PC-9 (cell line): ENCODE results near the gene GMPPA. TPM values are rescaled to one million over a fixed set of nuclear protein-coding genes. Genes with fewer than 3 reads are reported as not detected.
A peak's percentile ranks its signal among the peaks of the same experiment; 100 is the strongest.

Experiments
- Bru-seq: library from RNA; stranded (reverse); fragments of 400-500 nt; gene quantifications from one replicate; lab custom pipeline; 2021; lab: Mats Ljungman, UMichigan
- BruChase-seq, 2 experiments: library from RNA; stranded (reverse); fragments of 400-500 nt; gene quantifications; one replicate each; lab custom pipeline; 2021; lab: Mats Ljungman, UMichigan
- BruUV-seq: library from RNA; stranded (reverse); fragments of 400-500 nt; replicated peaks from 2 replicates; lab custom pipeline; 2021; lab: Mats Ljungman, UMichigan
- CTCF ChIA-PET: fragments of 300-600 bp; sonication (Branson Sonifier 250); formaldehyde crosslinking; loops from one replicate; lab custom pipeline; 2022; ENCODE audit warnings: antibody characterized with exemption; lab: Charles Lee
- POLR2A ChIA-PET: fragments of 300-600 bp; sonication (Branson Sonifier 250); formaldehyde crosslinking; loops from one replicate; lab custom pipeline; 2022; ENCODE audit warnings: antibody characterized with exemption; ENCODE audit not compliant: unreplicated experiment; lab: Charles Lee
- DNase-seq, 2 experiments: peaks; one replicate each; pipeline versions ENCODE4 v3.0.0 to v3.0.0-alpha.2; 2015 to 2022; ENCODE audit warnings: mixed read lengths in 1 of 2
- H2AFZ ChIP-seq: fragments of 200-600 bp; sonication (generic); 2 replicates; pipeline ENCODE4 v1.8.1; 2017; ENCODE audit warnings: antibody characterized with exemption
- H3F3A ChIP-seq: fragments of 200-600 bp; sonication (generic); 2 replicates; pipeline ENCODE4 v1.8.1; 2017; ENCODE audit warnings: antibody characterized with exemption, mild to moderate bottlenecking, low read depth; ENCODE audit not compliant: insufficient read depth
- H3K27ac ChIP-seq: fragments of 200-600 bp; sonication (generic); 2 replicates; pipeline ENCODE4 v1.6.1; 2016; ENCODE audit warnings: mixed run types
- H3K27me3 ChIP-seq: fragments of 200-600 bp; sonication (generic); 2 replicates; pipeline ENCODE4 v1.6.1; 2016; ENCODE audit warnings: low read depth, mixed run types; ENCODE audit not compliant: insufficient read depth
- H3K36me3 ChIP-seq: fragments of 200-600 bp; sonication (generic); 2 replicates; pipeline ENCODE4 v1.6.1; 2016; ENCODE audit warnings: low read depth, mixed run types
- H3K4me1 ChIP-seq: fragments of 200-600 bp; sonication (generic); replicated peaks from 2 replicates; pipeline ENCODE4 v1.6.1; 2016; ENCODE audit warnings: mixed run types; ENCODE audit not compliant: insufficient read depth
- H3K4me2 ChIP-seq: fragments of 200-600 bp; sonication (generic); 2 replicates; pipeline ENCODE4 v1.6.1; 2017; ENCODE audit warnings: mixed run types
- H3K4me3 ChIP-seq: fragments of 200-600 bp; sonication (generic); 2 replicates; pipeline ENCODE4 v1.6.1; 2016; ENCODE audit warnings: mixed run types
- H3K79me2 ChIP-seq: fragments of 200-600 bp; sonication (generic); 2 replicates; pipeline ENCODE4 v1.6.1; 2017; ENCODE audit warnings: low read depth, mixed run types
- H3K9me2 ChIP-seq: fragments of 200-600 bp; sonication (generic); 2 replicates; pipeline ENCODE4 v1.8.1; 2017; ENCODE audit warnings: mild to moderate bottlenecking; ENCODE audit not compliant: insufficient read depth
- H3K9me3 ChIP-seq: fragments of 200-600 bp; sonication (generic); 2 replicates; pipeline ENCODE4 v1.8.1; 2016; ENCODE audit warnings: low read depth; ENCODE audit not compliant: insufficient read depth
- H4K20me1 ChIP-seq: fragments of 200-600 bp; sonication (generic); 2 replicates; pipeline ENCODE4 v1.8.1; 2017; ENCODE audit not compliant: insufficient read depth
- EZH2 ChIP-seq: fragments of 200-600 bp; sonication (generic); IDR thresholded peaks from 2 replicates; pipeline ENCODE4 v1.8.0; 2017; ENCODE audit warnings: antibody characterized with exemption, low read depth
- intact Hi-C: fragments of 100-400 bp; cut with micrococcal nuclease; formaldehyde crosslinking; loops from one replicate; pipeline ENCODE4 v1.10.0; 2022; ENCODE audit not compliant: unreplicated experiment
- long read RNA-seq: library from polyadenylated mRNA; stranded (forward); transcript quantifications from one replicate; pipeline ENCODE4 v2.0.0, GENCODE V29; 2022
- total RNA-seq: library from RNA; stranded (reverse); gene quantifications from 2 replicates; pipeline ENCODE4 v1.2.3, GENCODE V29; 2021
- TF ChIP-seq, protein P1 (sequence below): fragments of 200-600 bp; sonication (generic); conservative IDR thresholded peaks from 2 replicates; pipeline ENCODE4 v1.6.1; 2017; ENCODE audit warnings: mixed run types, antibody characterized with exemption, mild to moderate bottlenecking, moderate library complexity

The GMPPA gene
- total RNA-seq: 44.7 and 57.2 TPM in 2 replicates
- percentile 59 among the genes with signal in this experiment for Bru-seq, nascent RNA
- percentile 74 among the genes with signal in this experiment for BruChase-seq, experiment 1, labeled RNA remaining after a 2-hour chase
- percentile 75 among the genes with signal in this experiment for BruChase-seq, experiment 2, labeled RNA remaining after a 6-hour chase
- long read RNA-seq, transcript GMPPA-204 (13 exons, 1,501 nt): minor isoform, 16 of 70 reads
- long read RNA-seq, transcript GMPPA-201 (13 exons, 1,544 nt): major isoform, 30 of 70 reads
- long read RNA-seq, partial matches to known transcripts: 4 of 70 reads
- long read RNA-seq, other reads (novel, unspliced or antisense): 14 of 70 reads

DNA sequence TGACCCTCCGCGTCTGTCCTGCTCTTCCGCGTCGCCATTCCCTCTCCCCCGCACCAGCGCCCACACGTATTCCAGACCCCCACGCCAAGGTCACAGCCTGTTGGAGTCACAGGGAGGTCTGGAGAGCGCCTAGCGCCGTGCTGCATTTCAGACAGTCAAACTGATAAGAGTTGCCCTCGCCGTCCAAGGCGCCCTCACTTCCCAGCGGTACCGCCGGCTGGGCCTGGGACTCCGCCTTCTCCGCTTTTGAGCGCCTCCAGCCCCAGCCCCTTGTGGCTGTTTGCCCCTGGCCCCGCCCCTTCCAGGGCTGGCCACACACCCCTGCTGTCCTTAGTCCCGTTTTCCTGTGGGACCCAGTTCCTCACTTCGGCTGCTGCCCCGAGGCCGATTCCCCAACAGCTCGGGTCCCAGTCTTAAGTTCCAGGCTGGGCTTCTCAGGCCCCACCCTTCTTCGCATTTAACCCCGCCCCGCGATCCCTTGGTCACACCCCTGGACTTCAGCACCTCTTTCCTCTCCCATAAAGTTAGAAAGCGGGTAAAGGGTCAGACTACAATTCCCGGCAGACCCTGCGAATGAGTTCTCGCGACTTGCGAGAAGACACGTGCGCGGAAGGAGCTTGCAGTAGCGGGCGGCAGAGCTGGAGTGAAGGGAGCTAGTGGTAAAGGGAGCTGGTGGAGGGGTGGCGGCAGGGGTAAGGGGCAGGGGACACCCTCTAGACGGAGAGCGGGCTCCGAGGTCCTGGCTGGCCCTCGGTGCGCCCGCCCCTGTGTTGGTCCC, at the start of gene GMPPA:
Gene GMPPA (plus strand): TSS at position 612 of the 778 bp plus-strand sequence. CDS start 1,085 bp downstream, outside the sequence.
- no TSS peak for BruUV-seq
- Histone ChIP-seq H3K79me2 (peaks cover 18% of the 10 kb centered on the region; the same call in 1 of the 2 replicates), H3F3A (peaks cover 4% of the 10 kb centered on the region; the same call in 1 of the 2 replicates), H3K27ac (peak within 1 kb of the TSS; percentile 81), H3K4me1 (peaks cover 19% of the 10 kb centered on the region), H2AFZ (peak within 1 kb of the TSS; percentile 95), H3K4me3 (peak within 1 kb of the TSS; percentile 74), H3K9me2 (no peaks in the 10 kb centered on the region), H3K27me3 (peaks cover 7% of the 10 kb centered on the region; the same call in 1 of the 2 replicates), H3K4me2 (peak within 1 kb of the TSS; percentile 94), H4K20me1 (no peaks in the 10 kb centered on the region), H3K36me3 (no peaks in the 10 kb centered on the region; the same call in 1 of the 2 replicates), H3K9me3 (no peaks in the 10 kb centered on the region)
- DNase-seq: peak; percentile 97
- ChIA-PET POLR2A (interaction anchor here (0.5 to 0.7 kb wide), 7 partner anchors 9 to 196 kb away, joined by 3 to 10 read pairs (median 6); partner anchors contain the start of gene DNPEP), CTCF (interaction anchor here (0.5 to 2.9 kb wide), 8 partner anchors 11 to 141 kb away, joined by 3 to 19 read pairs (median 8); partner anchors contain the start of gene DNPEP)
- TF ChIP-seq, protein P1, sequence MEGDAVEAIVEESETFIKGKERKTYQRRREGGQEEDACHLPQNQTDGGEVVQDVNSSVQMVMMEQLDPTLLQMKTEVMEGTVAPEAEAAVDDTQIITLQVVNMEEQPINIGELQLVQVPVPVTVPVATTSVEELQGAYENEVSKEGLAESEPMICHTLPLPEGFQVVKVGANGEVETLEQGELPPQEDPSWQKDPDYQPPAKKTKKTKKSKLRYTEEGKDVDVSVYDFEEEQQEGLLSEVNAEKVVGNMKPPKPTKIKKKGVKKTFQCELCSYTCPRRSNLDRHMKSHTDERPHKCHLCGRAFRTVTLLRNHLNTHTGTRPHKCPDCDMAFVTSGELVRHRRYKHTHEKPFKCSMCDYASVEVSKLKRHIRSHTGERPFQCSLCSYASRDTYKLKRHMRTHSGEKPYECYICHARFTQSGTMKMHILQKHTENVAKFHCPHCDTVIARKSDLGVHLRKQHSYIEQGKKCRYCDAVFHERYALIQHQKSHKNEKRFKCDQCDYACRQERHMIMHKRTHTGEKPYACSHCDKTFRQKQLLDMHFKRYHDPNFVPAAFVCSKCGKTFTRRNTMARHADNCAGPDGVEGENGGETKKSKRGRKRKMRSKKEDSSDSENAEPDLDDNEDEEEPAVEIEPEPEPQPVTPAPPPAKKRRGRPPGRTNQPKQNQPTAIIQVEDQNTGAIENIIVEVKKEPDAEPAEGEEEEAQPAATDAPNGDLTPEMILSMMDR: no peak
- intact Hi-C loops: loop anchor here (1.0 to 5.0 kb wide), 2 partner anchors 23 to 41 kb away; no protein-coding TSS in a partner anchor

DNA sequence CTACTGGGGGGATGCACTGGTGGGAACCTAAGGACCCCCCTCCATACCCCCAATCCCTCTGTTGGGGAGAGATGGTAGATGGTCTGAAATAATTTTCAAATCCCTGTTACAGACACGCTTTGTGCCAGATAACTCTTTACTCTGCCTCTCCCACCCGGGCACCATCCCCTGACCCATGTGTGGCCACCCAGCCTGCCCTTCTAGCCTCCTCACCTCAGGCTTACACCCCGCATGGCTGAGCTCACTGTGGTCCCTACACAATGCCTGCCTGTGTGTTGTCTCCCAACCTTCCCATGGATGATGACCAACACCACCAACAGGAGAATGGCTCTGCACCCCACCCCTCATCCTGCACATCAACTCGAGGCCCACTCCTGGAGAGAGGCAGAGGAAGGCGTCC, 49.1 kb upstream of the GMPPA start:
- H3K27me3 ChIP-seq: no peaks in the 10 kb centered on the region
- H3K36me3 ChIP-seq: no peaks in the 10 kb centered on the region
- H3K4me2 ChIP-seq: no peak overlapping the region
- H3K27ac ChIP-seq: no peak overlapping the region
- H4K20me1 ChIP-seq: no peaks in the 10 kb centered on the region
- no peaks in the 10 kb centered on the region for H3K9me3 ChIP-seq
- TF ChIP-seq, protein P1: no peak
- no peak for TF ChIP-seq EZH2
- H3K4me3 ChIP-seq: no peak overlapping the region
- BruUV-seq: no TSS peak
- no peak overlapping the region for H2AFZ ChIP-seq
- no peaks in the 10 kb centered on the region for H3K9me2 ChIP-seq
- POLR2A ChIA-PET: no interaction called here
- H3K79me2 ChIP-seq: no peaks in the 10 kb centered on the region
- H3F3A ChIP-seq: peaks cover 31% of the 10 kb centered on the region; the same call in 1 of the 2 replicates
- peaks cover 30% of the 10 kb centered on the region for H3K4me1 ChIP-seq
- intact Hi-C loops: no loop called here
- no peak for DNase-seq
- CTCF ChIA-PET: no interaction called here
